HepG2 (cell line): Measurements from ENCODE around the gene SEC14L2. TPM values are rescaled to one million over a fixed set of nuclear protein-coding genes. Genes with fewer than 3 reads are reported as not detected.

Experiments
- AGO1 ChIP-seq: fragments of 200-400 bp; formaldehyde crosslinking; IDR thresholded peaks from 2 replicates; pipeline ENCODE4 v1.6.1; 2017; ENCODE audit warnings: mild to moderate bottlenecking, low read depth, low read length, moderate library complexity; ENCODE audit not compliant: poor library complexity, severe bottlenecking
- DMAP1 ChIP-seq: IDR thresholded peaks from 2 replicates; pipeline ENCODE4 v1.6.1; 2016
- IKZF1 ChIP-seq: fragments of 450-650 bp; IDR thresholded peaks from 2 replicates; pipeline ENCODE4 v1.7.1; 2016
- KAT2B ChIP-seq: fragments of 150-350 bp; IDR thresholded peaks from 2 replicates; pipeline ENCODE4 v1.6.1; 2014; ENCODE audit warnings: low read depth, low read length, borderline replicate concordance
- NR1H2 ChIP-seq: sonication (generic); formaldehyde crosslinking; IDR thresholded peaks from 2 replicates; pipeline ENCODE4 v1.8.1; 2022; ENCODE audit warnings: low read depth, missing genetic modification reagents, borderline replicate concordance
- RFX3 ChIP-seq: IDR thresholded peaks from 2 replicates; pipeline ENCODE4 v1.6.1; 2016; ENCODE audit warnings: missing biosample characterization, missing genetic modification reagents
- ZBTB39 ChIP-seq: sonication (generic); formaldehyde crosslinking; IDR thresholded peaks from 2 replicates; pipeline ENCODE4 v1.5.0; 2020; ENCODE audit warnings: missing genetic modification reagents
- ZNF124 ChIP-seq: sonication (generic); formaldehyde crosslinking; IDR thresholded peaks from 2 replicates; pipeline ENCODE4 v1.4.0; 2020; ENCODE audit warnings: missing genetic modification reagents
- ZNF3 ChIP-seq: IDR thresholded peaks from 2 replicates; pipeline ENCODE4 v1.7.0; 2017; ENCODE audit warnings: inconsistent platforms
- ZNF484 ChIP-seq: sonication (generic); formaldehyde crosslinking; IDR thresholded peaks from 2 replicates; pipeline ENCODE4 v1.5.1; 2020; ENCODE audit warnings: mild to moderate bottlenecking, low read depth, missing genetic modification reagents, borderline replicate concordance
- ZNF672 ChIP-seq: sonication (generic); formaldehyde crosslinking; IDR thresholded peaks from 2 replicates; pipeline ENCODE4 v1.8.1; 2022; ENCODE audit warnings: missing genetic modification reagents
- ZNF839 ChIP-seq: sonication (generic); formaldehyde crosslinking; IDR thresholded peaks from 2 replicates; pipeline ENCODE4 v1.4.0; 2020; ENCODE audit warnings: missing genetic modification reagents, mild to moderate bottlenecking, borderline replicate concordance
- ZNF841 ChIP-seq: sonication (generic); formaldehyde crosslinking; IDR thresholded peaks from 2 replicates; pipeline ENCODE4 v1.8.1; 2023; ENCODE audit warnings: missing genetic modification reagents, borderline replicate concordance
- polyA plus RNA-seq, 8 experiments: library from polyadenylated mRNA; depleted of rRNA in 3 of 8; stranded (reverse) in 7 of 8; unstranded in 1 of 8; fragments of >200 nt; fragmentation: Illumina TruSeq in 4 of 8; extraction: Trizol in 4 of 8; gene quantifications; 2 replicates each; pipeline versions ENCODE4 v1.2.1 to v1.2.3, GENCODE V29; 2011 to 2016; ENCODE audit warnings: low read depth in 4 of 8, missing spikeins in 1 of 8, mixed read lengths in 1 of 8; ENCODE audit not compliant: insufficient read depth in 1 of 8
- total RNA-seq, 5 experiments: library from RNA; depleted of rRNA; stranded (reverse); fragments of >200 nt; fragmentation: Illumina TruSeq; extraction: Trizol; gene quantifications; 2 replicates each; pipeline ENCODE4 v1.2.3, GENCODE V29; 2016; ENCODE audit warnings: low read depth in 1 of 5
- TF ChIP-seq, protein P1 (sequence below): sonication (generic); formaldehyde crosslinking; IDR thresholded peaks from 2 replicates; pipeline ENCODE4 v1.5.1; 2020; ENCODE audit warnings: missing genetic modification reagents, mild to moderate bottlenecking, borderline replicate concordance
- TF ChIP-seq, protein P2 (sequence below), 2 experiments: sonication (generic) in 1 of 2; formaldehyde crosslinking in 1 of 2; IDR thresholded peaks; 2 replicates each; pipeline versions ENCODE4 v1.4.0 to v1.6.1; 2016 to 2020; ENCODE audit warnings: borderline replicate concordance in 1 of 2, low read depth in 1 of 2, mild to moderate bottlenecking in 1 of 2, missing genetic modification reagents in 1 of 2
- TF ChIP-seq, protein P3 (sequence below): sonication (generic); formaldehyde crosslinking; IDR thresholded peaks from 2 replicates; pipeline ENCODE4 v1.8.0; 2022; ENCODE audit warnings: mild to moderate bottlenecking, missing genetic modification reagents, moderate library complexity
- TF ChIP-seq, protein P4 (sequence below): sonication (generic); formaldehyde crosslinking; IDR thresholded peaks from 2 replicates; pipeline ENCODE4 v1.8.1; 2023; ENCODE audit warnings: missing genetic modification reagents, mild to moderate bottlenecking, borderline replicate concordance
- TF ChIP-seq, protein P5 (sequence below): sonication (generic); formaldehyde crosslinking; IDR thresholded peaks from 2 replicates; pipeline ENCODE4 v1.4.0; 2020; ENCODE audit warnings: missing genetic modification reagents

The SEC14L2 gene
- total and polyA plus RNA-seq, 2 of the 13 experiments (the other 11 are each of a cell fraction or from before 2014, with no cell fraction given): 4.1 to 5.1 TPM

- TF ChIP-seq ZNF124 (CRISPR knock-in tag) (peak; percentile 91; the same call in 1 of the 2 replicates), ZBTB39 (CRISPR knock-in tag) (no peak; the same call in 1 of the 2 replicates), RFX3 (CRISPR knock-in tag) (peak; percentile 95), ZNF839 (CRISPR knock-in tag) (no peak; the same call in 1 of the 2 replicates), NR1H2 (CRISPR knock-in tag) (no peak), AGO1 (no peak), ZNF841 (CRISPR knock-in tag) (no peak), KAT2B (no peak), IKZF1 (no peak), ZNF3 (CRISPR knock-in tag) (no peak; the same call in 1 of the 2 replicates), ZNF484 (CRISPR knock-in tag) (no peak), DMAP1 (CRISPR knock-in tag) (peak; percentile 95), ZNF672 (CRISPR knock-in tag) (no peak)
- TF ChIP-seq, protein P1, sequence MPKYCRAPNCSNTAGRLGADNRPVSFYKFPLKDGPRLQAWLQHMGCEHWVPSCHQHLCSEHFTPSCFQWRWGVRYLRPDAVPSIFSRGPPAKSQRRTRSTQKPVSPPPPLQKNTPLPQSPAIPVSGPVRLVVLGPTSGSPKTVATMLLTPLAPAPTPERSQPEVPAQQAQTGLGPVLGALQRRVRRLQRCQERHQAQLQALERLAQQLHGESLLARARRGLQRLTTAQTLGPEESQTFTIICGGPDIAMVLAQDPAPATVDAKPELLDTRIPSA (CRISPR knock-in tag): peak; percentile 51; the same call in 1 of the 2 replicates
- TF ChIP-seq, protein P2, sequence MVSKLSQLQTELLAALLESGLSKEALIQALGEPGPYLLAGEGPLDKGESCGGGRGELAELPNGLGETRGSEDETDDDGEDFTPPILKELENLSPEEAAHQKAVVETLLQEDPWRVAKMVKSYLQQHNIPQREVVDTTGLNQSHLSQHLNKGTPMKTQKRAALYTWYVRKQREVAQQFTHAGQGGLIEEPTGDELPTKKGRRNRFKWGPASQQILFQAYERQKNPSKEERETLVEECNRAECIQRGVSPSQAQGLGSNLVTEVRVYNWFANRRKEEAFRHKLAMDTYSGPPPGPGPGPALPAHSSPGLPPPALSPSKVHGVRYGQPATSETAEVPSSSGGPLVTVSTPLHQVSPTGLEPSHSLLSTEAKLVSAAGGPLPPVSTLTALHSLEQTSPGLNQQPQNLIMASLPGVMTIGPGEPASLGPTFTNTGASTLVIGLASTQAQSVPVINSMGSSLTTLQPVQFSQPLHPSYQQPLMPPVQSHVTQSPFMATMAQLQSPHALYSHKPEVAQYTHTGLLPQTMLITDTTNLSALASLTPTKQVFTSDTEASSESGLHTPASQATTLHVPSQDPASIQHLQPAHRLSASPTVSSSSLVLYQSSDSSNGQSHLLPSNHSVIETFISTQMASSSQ (IDR thresholded peaks at IDR 0.05; ENCODE audit: low read depth): no peak
- TF ChIP-seq, protein P2 (CRISPR knock-in tag; IDR thresholded peaks at IDR 0.05; ENCODE audit: borderline replicate concordance): peak; percentile 81; the same call in 1 of the 2 replicates
- TF ChIP-seq, protein P3, sequence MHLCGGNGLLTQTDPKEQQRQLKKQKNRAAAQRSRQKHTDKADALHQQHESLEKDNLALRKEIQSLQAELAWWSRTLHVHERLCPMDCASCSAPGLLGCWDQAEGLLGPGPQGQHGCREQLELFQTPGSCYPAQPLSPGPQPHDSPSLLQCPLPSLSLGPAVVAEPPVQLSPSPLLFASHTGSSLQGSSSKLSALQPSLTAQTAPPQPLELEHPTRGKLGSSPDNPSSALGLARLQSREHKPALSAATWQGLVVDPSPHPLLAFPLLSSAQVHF (CRISPR knock-in tag): no peak
- TF ChIP-seq, protein P4, sequence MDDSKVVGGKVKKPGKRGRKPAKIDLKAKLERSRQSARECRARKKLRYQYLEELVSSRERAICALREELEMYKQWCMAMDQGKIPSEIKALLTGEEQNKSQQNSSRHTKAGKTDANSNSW (CRISPR knock-in tag): peak; percentile 98; the same call in 1 of the 2 replicates
- TF ChIP-seq, protein P5, sequence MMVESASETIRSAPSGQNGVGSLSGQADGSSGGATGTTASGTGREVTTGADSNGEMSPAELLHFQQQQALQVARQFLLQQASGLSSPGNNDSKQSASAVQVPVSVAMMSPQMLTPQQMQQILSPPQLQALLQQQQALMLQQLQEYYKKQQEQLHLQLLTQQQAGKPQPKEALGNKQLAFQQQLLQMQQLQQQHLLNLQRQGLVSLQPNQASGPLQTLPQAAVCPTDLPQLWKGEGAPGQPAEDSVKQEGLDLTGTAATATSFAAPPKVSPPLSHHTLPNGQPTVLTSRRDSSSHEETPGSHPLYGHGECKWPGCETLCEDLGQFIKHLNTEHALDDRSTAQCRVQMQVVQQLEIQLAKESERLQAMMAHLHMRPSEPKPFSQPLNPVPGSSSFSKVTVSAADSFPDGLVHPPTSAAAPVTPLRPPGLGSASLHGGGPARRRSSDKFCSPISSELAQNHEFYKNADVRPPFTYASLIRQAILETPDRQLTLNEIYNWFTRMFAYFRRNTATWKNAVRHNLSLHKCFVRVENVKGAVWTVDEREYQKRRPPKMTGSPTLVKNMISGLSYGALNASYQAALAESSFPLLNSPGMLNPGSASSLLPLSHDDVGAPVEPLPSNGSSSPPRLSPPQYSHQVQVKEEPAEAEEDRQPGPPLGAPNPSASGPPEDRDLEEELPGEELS: no peak
These were observed 40.2 kb upstream of the SEC14L2 start, which contains the start of the genes CCDC157 and SF3A1 (continued) for GRCh38 chr22:30356449-30357235.
